ENCODE data around the gene SUB1.
A peak's percentile ranks its signal among the peaks of the same experiment; 100 is the strongest.

SUB1 gene

DNA sequence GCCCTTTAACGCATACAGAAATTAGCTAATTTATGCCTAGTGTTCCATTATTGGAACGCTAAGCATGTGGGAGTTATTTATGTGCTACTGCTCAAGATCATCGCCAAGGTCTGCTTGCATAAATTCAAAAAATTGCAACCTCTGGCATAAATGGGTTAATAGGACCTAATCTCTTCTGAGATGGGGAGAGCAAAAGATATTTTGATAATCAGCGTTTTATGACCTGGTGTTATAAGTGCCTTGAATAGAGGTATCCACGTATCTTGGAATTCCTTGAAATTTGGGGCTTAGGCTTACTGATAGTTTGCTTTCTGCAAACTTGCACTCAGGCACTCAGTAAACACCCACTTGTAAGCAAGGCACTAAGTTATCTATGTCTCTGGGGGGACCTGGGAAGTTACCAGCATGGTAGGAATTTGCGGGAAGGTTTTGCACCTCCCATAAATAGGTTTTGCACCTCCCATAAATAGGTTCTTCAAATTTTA lies 1.8 kb downstream of the SUB1 start:
- peak overlapping the region; percentile 95 for H3K9ac ChIP-seq (ENCODE audit: low read depth, low read length)
- no peaks in the 10 kb centered on the region for H3K27me3 ChIP-seq (ENCODE audit: control insufficient read depth, insufficient read depth, low read length)
- H3K4me3 ChIP-seq (ENCODE audit: low read length): peak overlapping the region; percentile 100
- H3K9me3 ChIP-seq (replicated peaks; ENCODE audit: low read length): no peaks in the 10 kb centered on the region
- peaks cover 20% of the 10 kb centered on the region for H3K4me1 ChIP-seq (ENCODE audit: control insufficient read depth, insufficient read depth, low read length)
- H3K36me3 ChIP-seq (ENCODE audit: insufficient read depth, low read length): peaks cover 25% of the 10 kb centered on the region
- H3K4me2 ChIP-seq (ENCODE audit: low read length): peak overlapping the region; percentile 95

DNA sequence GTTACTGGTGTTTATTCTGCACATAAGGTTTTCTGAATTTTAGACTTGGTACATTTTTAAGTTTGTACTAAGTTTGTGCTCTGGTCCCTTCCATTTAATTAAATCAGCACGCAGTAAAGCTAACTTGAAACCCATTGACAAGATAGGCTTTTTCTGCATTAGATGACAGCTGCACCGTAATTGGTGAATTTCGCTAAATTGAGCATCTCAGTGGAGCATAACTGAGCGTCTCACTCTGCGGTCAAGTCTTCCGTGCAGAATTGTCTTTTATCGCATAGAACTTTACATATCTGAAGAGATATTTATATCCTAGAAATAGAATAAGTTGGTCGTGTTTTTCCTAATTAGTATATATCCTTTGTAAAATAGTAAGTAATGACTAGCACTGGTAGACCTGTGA lies 4.1 kb downstream of the SUB1 start:
- no peak overlapping the region for H3K4me3 ChIP-seq (ENCODE audit: low read length)
- H3K9me3 ChIP-seq (replicated peaks; ENCODE audit: low read length): no peaks in the 10 kb centered on the region
- H3K4me2 ChIP-seq (ENCODE audit: low read length): no peak overlapping the region
- no peaks in the 10 kb centered on the region for H3K27me3 ChIP-seq (ENCODE audit: control insufficient read depth, insufficient read depth, low read length)
- peaks cover 46% of the 10 kb centered on the region for H3K36me3 ChIP-seq (ENCODE audit: insufficient read depth, low read length)
- no peak overlapping the region for H3K9ac ChIP-seq (ENCODE audit: low read depth, low read length)
- H3K4me1 ChIP-seq (ENCODE audit: control insufficient read depth, insufficient read depth, low read length): peaks cover 11% of the 10 kb centered on the region

DNA sequence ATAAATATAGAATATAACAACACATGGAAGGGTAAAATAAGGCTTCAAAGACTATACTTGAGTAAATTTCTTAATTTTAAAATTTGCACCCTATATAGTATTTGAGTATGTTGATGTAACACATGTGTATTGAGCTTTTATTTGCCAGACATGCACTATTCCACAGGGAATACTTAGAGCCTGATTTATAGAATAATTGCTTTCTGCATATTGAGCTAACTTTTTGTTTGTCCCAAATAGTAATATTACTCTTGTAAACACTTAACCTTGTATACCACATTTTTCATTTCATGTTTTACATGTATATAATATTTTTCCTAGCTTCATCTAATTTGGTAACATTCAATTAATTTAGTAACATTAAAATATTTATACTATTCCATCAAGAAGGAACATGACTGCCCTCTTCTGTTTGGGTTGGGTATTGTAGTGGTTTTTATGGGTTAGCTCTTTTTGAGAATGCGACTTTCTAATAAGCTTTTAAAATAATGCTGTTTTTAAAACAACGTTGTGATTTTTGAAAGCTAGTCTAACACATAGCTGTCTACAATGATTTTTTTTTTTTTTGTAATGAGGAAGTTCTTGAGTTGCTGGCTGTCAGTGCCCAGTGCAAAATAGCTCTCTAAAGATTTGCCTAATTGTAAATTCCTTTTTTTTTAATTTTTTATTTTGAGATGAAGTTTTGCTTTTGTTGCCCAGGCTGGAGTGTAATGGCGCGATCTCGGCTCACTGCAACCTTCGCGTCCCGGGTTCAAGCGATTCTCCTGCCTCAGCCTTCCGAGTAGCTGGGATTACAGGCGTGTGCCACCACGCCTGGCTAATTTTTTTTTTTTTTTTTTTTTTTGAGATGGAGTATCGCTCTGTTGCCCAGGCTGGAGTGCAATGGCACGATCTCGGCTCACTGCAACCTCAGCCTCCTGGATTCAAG lies 4.8 kb downstream of the SUB1 start:
- Histone ChIP-seq H3K4me3 (ENCODE audit: low read length) (no peak overlapping the region), H3K27me3 (ENCODE audit: control insufficient read depth, insufficient read depth, low read length) (no peaks in the 10 kb centered on the region), H3K4me2 (ENCODE audit: low read length) (no peak overlapping the region), H3K9me3 (replicated peaks; ENCODE audit: low read length) (no peaks in the 10 kb centered on the region), H3K36me3 (ENCODE audit: insufficient read depth, low read length) (peaks cover 52% of the 10 kb centered on the region), H3K9ac (ENCODE audit: low read depth, low read length) (no peak overlapping the region), H3K4me1 (ENCODE audit: control insufficient read depth, insufficient read depth, low read length) (peaks cover 11% of the 10 kb centered on the region)

DNA sequence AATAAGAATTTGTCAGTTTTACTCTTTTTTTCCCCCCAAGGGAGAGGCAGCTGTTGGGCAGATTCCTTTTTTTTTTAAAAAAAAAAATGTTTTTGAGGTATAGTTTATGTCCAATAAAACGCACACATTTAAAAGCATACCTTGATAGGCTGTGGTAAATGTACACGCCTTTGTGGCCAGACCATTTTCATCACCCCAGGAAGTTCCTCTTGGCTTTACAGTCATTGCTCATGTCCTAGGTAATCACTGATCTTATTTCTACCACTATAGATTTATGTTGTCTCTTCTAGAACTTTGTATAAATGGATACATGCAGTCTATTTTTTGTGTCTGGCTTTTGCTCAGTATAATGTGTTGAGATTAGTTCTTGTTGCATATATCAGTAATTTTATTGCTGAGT lies 9.8 kb downstream of the SUB1 start:
- Histone ChIP-seq H3K4me1 (ENCODE audit: control insufficient read depth, insufficient read depth, low read length) (peaks cover 14% of the 10 kb centered on the region), H3K27me3 (ENCODE audit: control insufficient read depth, insufficient read depth, low read length) (no peaks in the 10 kb centered on the region), H3K9ac (ENCODE audit: low read depth, low read length) (no peak overlapping the region), H3K9me3 (replicated peaks; ENCODE audit: low read length) (no peaks in the 10 kb centered on the region), H3K4me3 (ENCODE audit: low read length) (no peak overlapping the region), H3K4me2 (ENCODE audit: low read length) (no peak overlapping the region), H3K36me3 (ENCODE audit: insufficient read depth, low read length) (peaks cover 82% of the 10 kb centered on the region)

- Histone ChIP-seq H3K4me1 (ENCODE audit: control insufficient read depth, insufficient read depth, low read length) (peaks cover 18% of the 10 kb centered on the region), H3K9me3 (replicated peaks; ENCODE audit: low read length) (no peaks in the 10 kb centered on the region), H3K9ac (ENCODE audit: low read depth, low read length) (no peak overlapping the region), H3K4me2 (ENCODE audit: low read length) (no peak overlapping the region), H3K4me3 (ENCODE audit: low read length) (no peak overlapping the region), H3K27me3 (ENCODE audit: control insufficient read depth, insufficient read depth, low read length) (no peaks in the 10 kb centered on the region), H3K36me3 (ENCODE audit: insufficient read depth, low read length) (peaks cover 81% of the 10 kb centered on the region)
These were observed 11.8 kb downstream of the SUB1 start for GRCh38 chr5:32597041-32597629.

GRCh38 chr5:32598260-32598937 lies 13.0 kb downstream of the SUB1 start:
- peaks cover 18% of the 10 kb centered on the region for H3K4me1 ChIP-seq (ENCODE audit: control insufficient read depth, insufficient read depth, low read length)
- no peak overlapping the region for H3K4me2 ChIP-seq (ENCODE audit: low read length)
- no peaks in the 10 kb centered on the region for H3K9me3 ChIP-seq (replicated peaks; ENCODE audit: low read length)
- no peak overlapping the region for H3K4me3 ChIP-seq (ENCODE audit: low read length)
- peaks cover 80% of the 10 kb centered on the region for H3K36me3 ChIP-seq (ENCODE audit: insufficient read depth, low read length)
- H3K9ac ChIP-seq (ENCODE audit: low read depth, low read length): no peak overlapping the region
- no peaks in the 10 kb centered on the region for H3K27me3 ChIP-seq (ENCODE audit: control insufficient read depth, insufficient read depth, low read length)

DNA sequence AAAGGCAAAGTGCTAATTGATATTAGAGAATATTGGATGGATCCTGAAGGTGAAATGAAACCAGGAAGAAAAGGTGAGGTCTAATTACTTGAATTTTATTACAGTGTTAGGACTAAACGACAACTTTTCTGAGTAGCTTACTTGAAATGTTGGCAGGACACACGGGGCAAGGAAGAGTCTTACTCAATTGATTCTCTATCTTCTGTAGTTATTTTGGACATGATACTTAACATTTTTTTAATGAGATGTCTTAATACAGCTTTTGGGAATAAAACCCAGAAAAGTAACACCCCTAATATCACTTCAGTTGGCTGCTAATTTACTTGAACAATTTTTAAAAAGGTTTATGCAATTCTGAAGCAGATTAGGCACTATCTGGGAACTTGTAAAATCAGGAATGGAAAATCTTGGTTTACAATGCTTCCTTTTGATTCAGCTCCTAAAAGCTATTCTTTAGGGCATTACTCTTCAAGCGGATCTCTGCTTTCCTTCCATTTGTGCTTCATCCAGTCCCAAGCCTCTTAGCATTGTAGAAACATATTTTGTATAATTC lies 13.7 kb downstream of the SUB1 start:
- Histone ChIP-seq H3K4me3 (ENCODE audit: low read length) (no peak overlapping the region), H3K36me3 (ENCODE audit: insufficient read depth, low read length) (peaks cover 81% of the 10 kb centered on the region), H3K4me1 (ENCODE audit: control insufficient read depth, insufficient read depth, low read length) (peaks cover 18% of the 10 kb centered on the region), H3K4me2 (ENCODE audit: low read length) (no peak overlapping the region), H3K9ac (ENCODE audit: low read depth, low read length) (no peak overlapping the region), H3K27me3 (ENCODE audit: control insufficient read depth, insufficient read depth, low read length) (no peaks in the 10 kb centered on the region), H3K9me3 (replicated peaks; ENCODE audit: low read length) (no peaks in the 10 kb centered on the region)

- Histone ChIP-seq H3K4me1 (ENCODE audit: control insufficient read depth, insufficient read depth, low read length) (peaks cover 18% of the 10 kb centered on the region), H3K4me2 (ENCODE audit: low read length) (peak overlapping the region; percentile 42), H3K27me3 (ENCODE audit: control insufficient read depth, insufficient read depth, low read length) (no peaks in the 10 kb centered on the region), H3K36me3 (ENCODE audit: insufficient read depth, low read length) (peaks cover 77% of the 10 kb centered on the region), H3K9ac (ENCODE audit: low read depth, low read length) (peak overlapping the region; percentile 37), H3K9me3 (replicated peaks; ENCODE audit: low read length) (no peaks in the 10 kb centered on the region), H3K4me3 (ENCODE audit: low read length) (no peak overlapping the region)
These were observed 14.8 kb downstream of the SUB1 start for GRCh38 chr5:32600054-32600622.

DNA sequence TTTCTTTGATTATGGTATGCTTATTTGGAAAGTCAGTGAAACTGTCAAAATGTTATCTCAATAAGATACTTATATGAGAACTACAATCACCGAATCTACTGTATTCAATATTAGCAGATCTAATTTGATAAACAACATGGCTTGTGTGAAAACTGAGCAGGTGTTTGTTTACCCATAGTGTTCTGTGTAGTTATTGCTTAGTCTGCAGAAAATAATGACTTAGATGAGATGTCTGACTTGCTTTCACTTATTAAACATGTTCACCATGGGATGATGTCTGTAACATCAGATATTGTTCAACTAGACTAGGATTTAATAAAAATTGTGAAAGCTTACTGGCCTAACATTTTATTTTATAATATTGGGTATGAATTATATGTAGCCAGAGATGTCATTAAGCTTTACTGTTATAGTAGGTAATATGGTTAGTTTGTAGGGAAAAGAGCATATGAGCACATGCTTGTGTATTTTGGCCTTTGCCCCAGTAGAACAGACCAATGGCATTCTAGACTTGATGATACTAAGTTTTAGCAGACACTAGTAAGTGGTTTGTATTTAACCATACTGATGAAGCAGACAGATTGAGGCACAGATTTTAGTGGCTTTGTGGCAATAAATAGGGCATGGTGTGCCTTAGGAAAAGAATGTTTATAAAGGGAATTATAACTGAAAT lies 16.4 kb downstream of the SUB1 start:
- H3K4me3 ChIP-seq (ENCODE audit: low read length): no peak overlapping the region

GRCh38 chr5:32602906-32603305 lies 17.5 kb downstream of the SUB1 start:
- H3K9ac ChIP-seq (ENCODE audit: low read depth, low read length): no peak overlapping the region
- no peaks in the 10 kb centered on the region for H3K9me3 ChIP-seq (replicated peaks; ENCODE audit: low read length)
- H3K4me2 ChIP-seq (ENCODE audit: low read length): no peak overlapping the region
- peaks cover 14% of the 10 kb centered on the region for H3K4me1 ChIP-seq (ENCODE audit: control insufficient read depth, insufficient read depth, low read length)
- H3K36me3 ChIP-seq (ENCODE audit: insufficient read depth, low read length): peaks cover 56% of the 10 kb centered on the region
- no peaks in the 10 kb centered on the region for H3K27me3 ChIP-seq (ENCODE audit: control insufficient read depth, insufficient read depth, low read length)
- H3K4me3 ChIP-seq (ENCODE audit: low read length): no peak overlapping the region

More for the DNA sequence above, 16.4 kb downstream of the SUB1 start:
- Histone ChIP-seq H3K4me1 (ENCODE audit: control insufficient read depth, insufficient read depth, low read length) (peaks cover 18% of the 10 kb centered on the region), H3K9me3 (replicated peaks; ENCODE audit: low read length) (no peaks in the 10 kb centered on the region), H3K36me3 (ENCODE audit: insufficient read depth, low read length) (peaks cover 64% of the 10 kb centered on the region), H3K4me2 (ENCODE audit: low read length) (no peak overlapping the region), H3K27me3 (ENCODE audit: control insufficient read depth, insufficient read depth, low read length) (no peaks in the 10 kb centered on the region), H3K9ac (ENCODE audit: low read depth, low read length) (no peak overlapping the region)

Data from skeletal muscle satellite cell (primary cell).